Mesendoderm (in vitro differentiated cells): ENCODE data around the gene KRT82.

ENCODE experiments used
- DNase-seq: peaks from one replicate; pipeline ENCODE4 v3.0.0; 2013
- H2AK5ac ChIP-seq: 2 replicates; pipeline ENCODE4 v1.6.1; 2013; ENCODE audit warnings: low read length, inconsistent platforms
- H2BK120ac ChIP-seq: 2 replicates; pipeline ENCODE4 v1.6.1; 2013; ENCODE audit warnings: low read depth, mild to moderate bottlenecking, low read length, moderate library complexity, mixed read lengths
- H2BK15ac ChIP-seq: replicated peaks from 2 replicates; pipeline ENCODE4 v1.6.1; 2013; ENCODE audit warnings: low read depth, mild to moderate bottlenecking, moderate library complexity
- H2BK5ac ChIP-seq: 2 replicates; pipeline ENCODE4 v1.6.1; 2013; ENCODE audit warnings: low read length, inconsistent platforms
- H3K18ac ChIP-seq: 2 replicates; pipeline ENCODE4 v1.6.1; 2013; ENCODE audit warnings: mild to moderate bottlenecking, low read length, mixed read lengths
- H3K23ac ChIP-seq: one replicate; pipeline ENCODE4 v1.6.1; 2013; ENCODE audit warnings: low read length
- H3K27ac ChIP-seq: 2 replicates; pipeline ENCODE4 v1.5.1; 2013; ENCODE audit warnings: low read depth, mild to moderate bottlenecking, inconsistent platforms, low read length, moderate library complexity
- H3K27me3 ChIP-seq: 2 replicates; pipeline ENCODE4 v1.6.1; 2013; ENCODE audit warnings: low read length, control low read depth, mild to moderate bottlenecking, inconsistent platforms; ENCODE audit not compliant: insufficient read depth, poor library complexity
- H3K36me3 ChIP-seq: 2 replicates; pipeline ENCODE4 v1.6.1; 2013; ENCODE audit warnings: low read length, inconsistent platforms; ENCODE audit not compliant: control insufficient read depth, insufficient read depth
- H3K4ac ChIP-seq: one replicate; pipeline ENCODE4 v1.6.1; 2013; ENCODE audit warnings: low read depth, mild to moderate bottlenecking, low read length, moderate library complexity
- H3K4me1 ChIP-seq: 2 replicates; pipeline ENCODE4 v1.6.1; 2013; ENCODE audit warnings: low read depth, low read length, inconsistent platforms; ENCODE audit not compliant: control insufficient read depth
- H3K4me2 ChIP-seq: 2 replicates; pipeline ENCODE4 v1.6.1; 2013; ENCODE audit warnings: low read length
- H3K4me3 ChIP-seq: 2 replicates; pipeline ENCODE4 v1.5.1; 2013; ENCODE audit warnings: mild to moderate bottlenecking, low read length
- H3K56ac ChIP-seq: one replicate; pipeline ENCODE4 v1.6.1; 2013; ENCODE audit warnings: low read length
- H3K79me1 ChIP-seq: 2 replicates; pipeline ENCODE4 v1.6.1; 2013; ENCODE audit warnings: low read length, inconsistent platforms
- H3K79me2 ChIP-seq: 2 replicates; pipeline ENCODE4 v1.6.1; 2013; ENCODE audit warnings: mild to moderate bottlenecking, low read length; ENCODE audit not compliant: control insufficient read depth, insufficient read depth
- H3K9ac ChIP-seq: 2 replicates; pipeline ENCODE4 v1.6.1; 2013; ENCODE audit warnings: low read length, inconsistent platforms
- H4K5ac ChIP-seq: one replicate; pipeline ENCODE4 v1.6.1; 2013; ENCODE audit warnings: low read length
- H4K8ac ChIP-seq: one replicate; pipeline ENCODE4 v1.6.1; 2013; ENCODE audit warnings: low read depth, mild to moderate bottlenecking, control low read depth, low read length, moderate library complexity
- WGBS: extraction: QIAGEN DNeasy Blood & Tissue Kit; methylation state at CpG from one replicate; pipeline ENCODE4 v1.1.7; 2013; ENCODE audit warnings: low lambda C conversion rate, missing lambda C conversion rate; ENCODE audit not compliant: insufficient coverage; ENCODE audit errors: extremely low coverage; 5-methylcytosine and 5-hydroxymethylcytosine counted together

The KRT82 gene

GRCh38 chr12:52356031-52356761 is 49.9 kb downstream of the KRT82 start:
- Histone ChIP-seq H3K36me3 (no peaks in the 10 kb centered on the region), H3K18ac (no peak overlapping the region), H2BK15ac (no peak overlapping the region), H2BK120ac (no peak overlapping the region), H3K56ac (no peak overlapping the region), H4K8ac (no peak overlapping the region), H3K79me1 (no peaks in the 10 kb centered on the region), H3K4me3 (no peak overlapping the region), H3K79me2 (no peaks in the 10 kb centered on the region), H4K5ac (no peak overlapping the region), H3K27ac (no peak overlapping the region), H3K4ac (no peak overlapping the region), H2BK5ac (no peak overlapping the region), H3K4me2 (no peak overlapping the region), H2AK5ac (no peak overlapping the region), H3K27me3 (no peaks in the 10 kb centered on the region), H3K4me1 (no peaks in the 10 kb centered on the region), H3K9ac (no peak overlapping the region), H3K23ac (no peak overlapping the region)
- WGBS: no CpG with 5 or more reads among the region's 56 CpGs
- no peak for DNase-seq

DNA sequence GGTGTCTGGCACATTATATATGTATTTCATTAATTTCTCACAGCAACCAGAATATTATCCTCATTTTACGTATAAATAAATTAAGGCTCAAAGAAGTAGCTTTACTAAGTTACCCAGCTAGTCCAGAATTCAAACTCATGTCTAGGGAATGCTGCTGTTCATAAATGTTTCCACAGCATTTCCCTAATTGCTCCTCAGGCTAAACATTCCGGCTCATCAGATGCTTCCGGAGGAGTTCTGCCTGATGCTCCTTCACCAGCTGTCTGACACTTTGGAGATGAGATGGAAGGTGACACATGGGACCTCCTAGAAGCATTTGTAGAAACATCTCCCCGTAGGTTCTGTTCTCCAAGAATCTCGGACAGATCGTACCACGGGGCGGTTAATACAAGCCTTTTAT is 51.0 kb downstream of the KRT82 start:
- Histone ChIP-seq H3K4me3 (no peak overlapping the region), H2AK5ac (no peak overlapping the region), H3K27me3 (no peaks in the 10 kb centered on the region), H3K79me2 (no peaks in the 10 kb centered on the region), H3K4ac (no peak overlapping the region), H3K9ac (no peak overlapping the region), H3K56ac (no peak overlapping the region), H2BK5ac (no peak overlapping the region), H3K27ac (no peak overlapping the region), H3K4me1 (no peaks in the 10 kb centered on the region), H4K8ac (no peak overlapping the region), H4K5ac (no peak overlapping the region), H3K36me3 (no peaks in the 10 kb centered on the region), H3K23ac (no peak overlapping the region), H2BK15ac (no peak overlapping the region), H3K4me2 (no peak overlapping the region), H3K79me1 (no peaks in the 10 kb centered on the region), H3K18ac (no peak overlapping the region), H2BK120ac (no peak overlapping the region)
- no peak for DNase-seq
- WGBS: no CpG with 5 or more reads among the region's 8 CpGs

GRCh38 chr12:52354200-52354599 is 51.9 kb downstream of the KRT82 start:
- Histone ChIP-seq H2BK5ac (no peak overlapping the region), H4K8ac (no peak overlapping the region), H2BK120ac (no peak overlapping the region), H3K27ac (no peak overlapping the region), H3K4me2 (no peak overlapping the region), H2AK5ac (no peak overlapping the region), H3K4ac (no peak overlapping the region), H3K23ac (no peak overlapping the region), H3K9ac (no peak overlapping the region), H3K79me2 (no peaks in the 10 kb centered on the region), H3K36me3 (no peaks in the 10 kb centered on the region), H3K4me1 (no peaks in the 10 kb centered on the region), H3K79me1 (no peaks in the 10 kb centered on the region), H3K18ac (no peak overlapping the region), H3K4me3 (no peak overlapping the region), H3K56ac (no peak overlapping the region), H2BK15ac (no peak overlapping the region), H4K5ac (no peak overlapping the region), H3K27me3 (no peaks in the 10 kb centered on the region)
- no peak for DNase-seq
- no CpG with 5 or more reads among the region's 5 CpGs for WGBS

DNA sequence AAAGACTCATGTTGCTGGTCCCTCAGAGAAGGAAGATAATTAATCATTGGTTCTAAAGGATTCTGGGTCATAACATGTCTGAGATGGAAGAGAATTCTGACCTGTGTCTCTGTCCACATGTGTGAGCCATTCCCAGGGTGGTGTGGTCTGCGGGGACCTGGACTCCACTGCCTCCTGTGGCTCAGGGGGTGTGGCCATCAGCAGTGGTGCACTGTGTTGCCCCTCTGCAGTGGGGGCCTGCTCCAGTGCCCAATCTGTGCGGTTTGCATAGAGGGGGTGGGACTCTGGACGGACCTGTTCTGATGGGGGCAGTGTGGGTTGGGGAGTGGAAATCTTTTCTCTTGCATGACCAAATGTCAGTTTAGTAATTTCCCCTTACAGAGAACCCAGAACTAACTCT is 52.4 kb downstream of the KRT82 start:
- no peak overlapping the region for H3K27ac ChIP-seq
- no peak overlapping the region for H2AK5ac ChIP-seq
- no peak overlapping the region for H2BK120ac ChIP-seq
- no peak overlapping the region for H3K18ac ChIP-seq
- H3K9ac ChIP-seq: no peak overlapping the region
- no peak overlapping the region for H4K5ac ChIP-seq
- no peak overlapping the region for H2BK5ac ChIP-seq
- no peak overlapping the region for H3K56ac ChIP-seq
- no peak overlapping the region for H3K4ac ChIP-seq
- H3K23ac ChIP-seq: no peak overlapping the region
- H3K4me2 ChIP-seq: no peak overlapping the region
- H2BK15ac ChIP-seq: no peak overlapping the region
- no peaks in the 10 kb centered on the region for H3K79me1 ChIP-seq
- H4K8ac ChIP-seq: no peak overlapping the region
- no peaks in the 10 kb centered on the region for H3K27me3 ChIP-seq
- H3K79me2 ChIP-seq: no peaks in the 10 kb centered on the region
- no CpG with 5 or more reads among the region's 3 CpGs for WGBS
- H3K36me3 ChIP-seq: no peaks in the 10 kb centered on the region
- no peak for DNase-seq
- no peak overlapping the region for H3K4me3 ChIP-seq
- no peaks in the 10 kb centered on the region for H3K4me1 ChIP-seq

DNA sequence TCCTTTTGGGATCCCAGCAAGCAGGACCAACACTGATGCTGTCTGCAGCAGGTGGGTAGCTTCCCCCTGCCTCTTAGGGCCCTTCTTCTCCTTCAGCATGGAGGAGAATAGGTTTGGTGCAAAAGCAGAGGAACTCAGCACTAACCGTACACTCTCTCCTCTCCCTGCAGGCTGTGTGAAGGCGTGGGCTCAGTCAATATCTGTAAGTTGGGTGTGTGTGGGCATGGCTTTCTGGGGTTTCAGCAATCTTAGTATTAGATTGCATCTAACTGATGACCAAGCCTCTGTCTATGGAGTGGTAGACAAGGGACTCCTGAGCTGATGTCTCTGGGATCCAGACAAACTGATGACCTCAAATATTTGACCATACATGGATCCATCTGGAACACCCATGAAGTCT is 53.2 kb downstream of the KRT82 start:
- Histone ChIP-seq H3K18ac (no peak overlapping the region), H3K36me3 (no peaks in the 10 kb centered on the region), H2BK5ac (no peak overlapping the region), H3K27me3 (no peaks in the 10 kb centered on the region), H4K8ac (no peak overlapping the region), H2AK5ac (no peak overlapping the region), H3K4ac (no peak overlapping the region), H3K79me2 (no peaks in the 10 kb centered on the region), H3K4me2 (no peak overlapping the region), H3K79me1 (no peaks in the 10 kb centered on the region), H2BK15ac (no peak overlapping the region), H3K4me1 (no peaks in the 10 kb centered on the region), H3K56ac (no peak overlapping the region), H2BK120ac (no peak overlapping the region), H3K9ac (no peak overlapping the region), H3K27ac (no peak overlapping the region), H3K4me3 (no peak overlapping the region), H4K5ac (no peak overlapping the region), H3K23ac (no peak overlapping the region)
- no CpG with 5 or more reads among the region's 2 CpGs for WGBS
- no peak for DNase-seq
